GM12891 (cell line): Measurements from ENCODE around the gene YARS1.

Experiments used
- POLR2A ChIP-seq: IDR thresholded peaks from 2 replicates; pipeline ENCODE4 v1.6.1; 2011; ENCODE audit warnings: low read depth, low read length, control low read depth
- TAF1 ChIP-seq: IDR thresholded peaks from 2 replicates; pipeline ENCODE4 v1.6.1; 2011; ENCODE audit warnings: low read depth, low read length, control low read depth

DNA sequence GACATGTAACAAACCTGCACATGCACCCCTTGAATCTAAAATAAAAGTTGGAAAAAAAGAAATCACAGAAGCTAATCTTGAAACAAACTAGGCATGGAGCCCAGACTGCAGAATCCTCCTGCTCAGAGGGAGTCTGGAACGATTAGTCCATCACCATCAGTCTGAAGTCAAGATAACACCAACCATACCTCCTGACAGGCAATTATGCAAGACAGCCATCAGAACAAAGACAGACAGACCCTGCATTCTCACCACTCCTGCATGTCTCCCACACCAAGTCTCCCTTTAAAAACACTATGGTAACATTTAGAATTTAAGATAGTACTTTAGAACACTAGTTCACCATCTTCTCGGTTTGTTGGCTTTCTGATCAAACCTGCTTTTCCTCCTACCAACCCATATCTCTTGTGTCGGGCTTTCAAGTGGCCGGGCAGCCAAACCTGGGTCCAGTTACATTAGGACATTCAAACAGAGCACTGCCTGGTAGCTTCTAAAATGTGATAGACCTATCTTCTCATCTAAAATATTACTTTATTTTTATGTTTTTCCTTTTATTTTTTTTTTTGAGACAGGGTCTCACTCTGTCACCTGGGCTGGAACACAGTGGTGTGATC is 10.1 kb downstream of the YARS1 start:
- TF ChIP-seq POLR2A (no peak; the same call in 1 of the 2 replicates), TAF1 (no peak)
